IPS DF 6.9 (cell line): Measurements from ENCODE around the gene SYNJ1.
"Not testable (repeated sequence)": the region's sequence is repeated elsewhere in the genome, so short reads cannot be mapped to it uniquely, and the experiment has no call there.

Source experiments
- DNase-seq: peaks from one replicate; pipeline ENCODE4 v3.0.0-alpha.2; 2013; ENCODE audit warnings: low read depth, low spot score
- H3K27ac ChIP-seq: one replicate; pipeline ENCODE4 v1.5.1; 2013; ENCODE audit warnings: low read length, control low read depth
- H3K27me3 ChIP-seq: 2 replicates; pipeline ENCODE4 v1.6.1; 2013; ENCODE audit warnings: mild to moderate bottlenecking, low read length; ENCODE audit not compliant: control insufficient read depth, insufficient read depth
- H3K36me3 ChIP-seq: 2 replicates; pipeline ENCODE4 v1.6.1; 2013; ENCODE audit warnings: low read length; ENCODE audit not compliant: control insufficient read depth, insufficient read depth
- H3K4me1 ChIP-seq: 2 replicates; pipeline ENCODE4 v1.6.1; 2013; ENCODE audit warnings: low read length; ENCODE audit not compliant: control insufficient read depth, insufficient read depth
- H3K4me3 ChIP-seq: 2 replicates; pipeline ENCODE4 v1.5.1; 2013; ENCODE audit warnings: mild to moderate bottlenecking, low read length
- H3K9me3 ChIP-seq: 2 replicates; pipeline ENCODE4 v1.6.1; 2013; ENCODE audit warnings: low read length, inconsistent platforms; ENCODE audit not compliant: control insufficient read depth, insufficient read depth
- WGBS: extraction: QIAGEN DNeasy Blood & Tissue Kit; methylation state at CpG from one replicate; pipeline ENCODE4 v1.1.7; 2013; ENCODE audit warnings: mixed read lengths, missing lambda C conversion rate; ENCODE audit not compliant: insufficient read length, insufficient coverage; 5-methylcytosine and 5-hydroxymethylcytosine counted together

Gene SYNJ1

DNA sequence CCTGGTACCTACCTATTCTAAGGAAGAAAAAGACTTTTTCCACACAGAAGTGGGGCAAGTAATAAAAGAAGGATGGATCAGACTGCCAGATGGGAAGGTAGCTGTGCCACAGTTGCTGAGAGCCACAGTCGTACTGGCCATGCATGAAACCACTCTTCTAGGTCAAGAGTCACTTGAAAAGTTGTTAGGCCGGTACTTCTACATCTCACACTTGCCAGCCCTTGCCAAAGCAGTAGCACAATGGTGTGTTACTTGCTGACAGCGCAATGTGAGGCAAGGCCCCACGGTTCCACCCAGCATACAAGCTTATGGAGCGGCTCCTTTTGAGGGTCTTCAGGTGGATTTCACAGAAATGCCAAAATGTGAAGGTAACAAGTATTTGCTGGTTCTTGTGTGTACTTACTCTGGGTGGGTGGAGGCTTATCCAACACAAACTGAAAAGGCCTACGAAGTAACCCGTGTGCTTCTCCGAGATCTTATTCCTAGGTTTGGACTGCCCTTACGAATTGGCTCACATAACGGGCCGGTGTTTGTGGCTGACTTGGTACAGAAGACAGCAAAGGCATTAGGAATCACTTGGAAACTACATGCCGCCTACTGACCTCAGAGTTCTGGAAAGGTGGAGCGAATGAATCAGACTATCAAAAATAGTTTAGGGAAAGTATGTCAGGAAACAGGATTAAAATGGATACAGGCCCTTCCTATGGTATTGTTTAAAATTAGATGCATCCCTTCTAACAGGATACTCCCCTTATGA lies 66.6 kb downstream of the SYNJ1 start:
- WGBS, result no CpG with 5 or more reads among the region's 13 CpGs
- not testable (repeated sequence) for DNase-seq, H3K27ac ChIP-seq, H3K4me3 ChIP-seq, H3K4me1 ChIP-seq, H3K27me3 ChIP-seq, H3K9me3 ChIP-seq, H3K36me3 ChIP-seq

DNA sequence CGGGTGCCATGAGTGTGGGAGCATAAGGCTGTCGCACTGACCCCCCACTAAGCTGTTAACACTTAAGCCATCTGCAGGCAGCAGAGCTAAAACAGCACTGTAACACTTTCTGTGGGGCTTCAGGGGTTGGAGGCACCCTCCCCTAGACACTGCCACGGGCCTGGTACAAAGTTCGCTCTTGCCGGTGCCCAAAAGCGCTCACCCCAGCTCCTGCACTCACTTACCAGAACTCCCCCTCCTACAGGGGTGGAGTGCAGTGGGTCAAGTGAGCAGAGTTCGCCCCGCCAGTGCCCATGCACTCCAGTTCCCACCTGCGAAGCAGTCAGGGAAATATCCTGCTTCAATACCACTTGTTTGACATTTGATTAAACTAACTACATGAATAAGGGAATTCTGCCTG lies 69.3 kb downstream of the SYNJ1 start:
- Histone ChIP-seq H3K9me3 (no peaks in the 10 kb centered on the region), H3K27me3 (no peaks in the 10 kb centered on the region), H3K36me3 (no peaks in the 10 kb centered on the region), H3K27ac (no peak overlapping the region), H3K4me1 (no peaks in the 10 kb centered on the region), H3K4me3 (no peak overlapping the region)
- no CpG with 5 or more reads among the region's 9 CpGs for WGBS
- DNase-seq, result no peak

DNA sequence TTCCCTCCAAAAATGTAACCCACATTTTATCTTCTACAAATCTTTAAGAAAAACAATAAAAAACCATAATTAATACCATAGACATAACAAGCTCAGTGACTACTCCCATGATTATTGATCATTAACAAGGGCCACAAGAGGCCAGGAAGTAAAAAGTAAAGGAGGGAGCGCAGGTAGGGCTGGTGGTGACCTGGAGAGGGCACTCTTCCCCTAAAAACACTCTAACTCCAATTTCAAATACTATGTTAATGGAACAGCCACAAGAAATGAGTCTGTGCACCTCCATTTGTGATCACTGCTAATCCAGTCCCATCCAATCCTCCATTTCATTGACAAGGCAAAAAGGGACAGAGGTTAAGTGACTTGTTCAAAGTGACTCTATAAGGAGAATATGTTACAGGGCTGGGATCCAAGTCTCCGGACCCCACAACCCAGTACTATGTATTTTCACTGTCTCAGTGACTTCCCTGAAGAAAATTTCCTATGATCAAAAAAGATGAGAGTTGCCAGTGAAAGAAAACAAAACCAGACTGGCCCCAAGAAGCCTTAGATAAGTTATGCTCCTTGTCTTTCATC lies 74.4 kb downstream of the SYNJ1 start:
- H3K27ac ChIP-seq, result no peak overlapping the region
- no CpG with 5 or more reads among the region's 2 CpGs for WGBS
- no peaks in the 10 kb centered on the region for H3K36me3 ChIP-seq
- DNase-seq, result no peak
- no peaks in the 10 kb centered on the region for H3K9me3 ChIP-seq
- no peaks in the 10 kb centered on the region for H3K27me3 ChIP-seq
- H3K4me3 ChIP-seq, result no peak overlapping the region
- H3K4me1 ChIP-seq, result no peaks in the 10 kb centered on the region

DNA sequence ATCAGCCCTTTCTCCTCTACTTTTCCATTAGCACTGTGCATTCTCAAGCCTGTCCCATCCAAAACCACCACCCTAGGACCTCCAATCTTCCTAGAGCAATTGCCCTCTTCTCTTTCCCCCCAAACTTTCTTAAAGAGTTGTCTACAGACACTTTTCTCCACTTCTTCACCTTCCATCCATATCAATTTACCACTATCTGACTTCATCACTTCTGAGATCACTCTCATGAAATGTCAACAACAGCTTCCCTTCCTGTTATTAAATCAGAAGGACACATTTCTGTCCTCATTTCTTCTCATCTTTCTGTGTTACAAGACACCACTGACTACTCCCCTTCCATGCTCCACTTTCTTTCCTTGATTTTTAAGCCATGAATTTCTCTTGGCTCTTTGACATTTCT lies 79.6 kb downstream of the SYNJ1 start:
- Histone ChIP-seq H3K27me3 (no peaks in the 10 kb centered on the region), H3K27ac (no peak overlapping the region), H3K9me3 (no peaks in the 10 kb centered on the region), H3K4me3 (no peak overlapping the region), H3K36me3 (no peaks in the 10 kb centered on the region), H3K4me1 (no peaks in the 10 kb centered on the region; the same call in 1 of the 2 replicates)
- no peak for DNase-seq

DNA sequence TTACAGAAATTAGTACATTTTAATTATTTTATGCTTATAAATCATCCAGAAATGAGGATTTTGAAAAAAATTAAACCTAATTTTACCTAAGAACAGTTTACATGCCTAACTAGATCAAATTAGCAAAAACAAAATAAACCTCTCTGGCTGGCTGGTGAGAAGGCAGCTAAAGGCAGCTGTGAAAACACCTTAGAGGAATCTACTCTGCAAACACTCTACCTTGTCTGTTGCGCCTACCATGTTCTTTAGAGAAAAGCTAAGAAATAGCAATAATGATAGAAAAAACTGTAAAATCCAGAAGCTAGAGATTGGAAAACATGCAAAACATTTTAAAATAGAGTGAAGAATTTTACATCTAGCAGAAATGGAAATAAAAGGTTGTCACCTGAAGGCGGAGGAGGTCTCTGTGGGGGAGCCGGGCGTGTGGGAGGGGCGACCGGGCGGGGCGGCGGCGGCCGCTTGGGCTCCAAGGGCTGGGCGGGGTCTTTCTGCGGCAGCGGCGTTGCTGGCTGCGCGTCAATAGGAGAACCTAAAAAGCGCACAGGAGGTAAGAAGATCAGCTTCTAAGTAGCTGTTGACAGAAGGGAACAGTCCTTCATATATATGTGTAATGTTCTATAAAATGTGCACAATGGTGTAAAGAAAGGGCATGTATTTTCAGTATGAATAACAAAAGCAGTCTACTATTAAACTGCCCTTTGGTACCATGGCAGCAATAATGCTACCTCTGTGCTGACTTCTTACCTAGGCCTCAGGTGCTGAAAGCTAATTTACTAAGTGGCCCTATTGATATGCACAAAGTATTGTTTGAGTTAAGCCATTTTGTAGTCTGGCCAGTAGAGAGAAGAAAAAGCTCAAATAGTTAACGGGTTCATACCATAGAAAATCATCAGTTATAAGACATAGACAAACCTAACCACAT lies 82.3 kb downstream of the SYNJ1 start:
- WGBS, result no CpG with 5 or more reads among the region's 19 CpGs
- DNase-seq, result no peak
- no peak overlapping the region for H3K27ac ChIP-seq
- H3K4me1 ChIP-seq, result no peaks in the 10 kb centered on the region; the same call in 1 of the 2 replicates
- H3K9me3 ChIP-seq, result no peaks in the 10 kb centered on the region
- no peaks in the 10 kb centered on the region for H3K36me3 ChIP-seq
- H3K27me3 ChIP-seq, result no peaks in the 10 kb centered on the region
- no peak overlapping the region; the same call in 1 of the 2 replicates for H3K4me3 ChIP-seq

DNA sequence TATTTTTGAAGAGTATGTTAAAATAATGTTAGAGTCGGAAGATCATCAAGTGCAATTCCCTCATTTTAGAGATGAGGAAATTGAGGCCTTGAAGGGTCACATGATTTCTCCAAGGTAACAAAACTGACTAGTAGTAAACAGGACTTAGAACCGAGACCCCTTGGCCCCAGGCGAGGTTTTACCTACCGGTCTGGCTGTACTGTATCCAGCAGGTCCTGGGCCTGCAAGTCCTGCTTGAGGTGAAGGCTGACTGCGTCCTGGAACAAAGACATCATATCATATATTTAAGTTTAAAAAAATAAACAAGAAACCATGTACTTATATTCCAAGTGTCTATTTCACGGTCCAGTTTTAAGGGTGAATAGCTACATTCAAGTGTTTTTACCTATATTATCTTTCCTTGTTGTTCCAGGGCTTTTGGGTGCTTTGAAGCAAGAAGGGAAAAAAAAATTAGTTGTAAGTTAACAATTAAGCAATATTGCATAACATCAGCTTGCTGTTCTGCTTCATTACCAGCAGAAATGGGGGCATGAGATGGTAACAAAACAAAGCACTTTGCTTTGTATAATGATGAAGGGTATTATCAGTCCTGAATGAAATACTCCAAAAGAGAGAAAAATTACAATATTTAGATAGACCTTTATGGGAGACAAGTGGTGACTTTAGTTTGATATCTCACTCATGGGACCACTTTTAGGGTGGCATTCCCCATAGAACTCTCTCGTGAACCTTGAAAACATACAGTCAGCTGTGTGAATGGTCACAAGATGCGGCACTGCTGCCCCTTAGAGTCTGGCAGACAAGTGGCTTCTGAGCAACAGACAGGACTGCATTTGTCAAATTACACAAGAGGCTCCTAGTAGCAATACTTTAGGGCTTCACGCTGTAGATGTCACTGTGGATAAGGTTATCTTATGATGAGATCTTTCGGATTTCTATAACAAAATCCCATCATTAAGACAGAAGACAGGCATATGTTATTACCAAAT lies 85.8 kb downstream of the SYNJ1 start:
- H3K4me3 ChIP-seq, result no peak overlapping the region
- H3K27me3 ChIP-seq, result no peaks in the 10 kb centered on the region
- H3K27ac ChIP-seq, result no peak overlapping the region
- DNase-seq, result no peak
- H3K9me3 ChIP-seq, result no peaks in the 10 kb centered on the region
- WGBS, result 100% methylated on average over 1 of the region's 10 CpGs
- H3K4me1 ChIP-seq, result no peaks in the 10 kb centered on the region; the same call in 1 of the 2 replicates
- no peaks in the 10 kb centered on the region for H3K36me3 ChIP-seq

DNA sequence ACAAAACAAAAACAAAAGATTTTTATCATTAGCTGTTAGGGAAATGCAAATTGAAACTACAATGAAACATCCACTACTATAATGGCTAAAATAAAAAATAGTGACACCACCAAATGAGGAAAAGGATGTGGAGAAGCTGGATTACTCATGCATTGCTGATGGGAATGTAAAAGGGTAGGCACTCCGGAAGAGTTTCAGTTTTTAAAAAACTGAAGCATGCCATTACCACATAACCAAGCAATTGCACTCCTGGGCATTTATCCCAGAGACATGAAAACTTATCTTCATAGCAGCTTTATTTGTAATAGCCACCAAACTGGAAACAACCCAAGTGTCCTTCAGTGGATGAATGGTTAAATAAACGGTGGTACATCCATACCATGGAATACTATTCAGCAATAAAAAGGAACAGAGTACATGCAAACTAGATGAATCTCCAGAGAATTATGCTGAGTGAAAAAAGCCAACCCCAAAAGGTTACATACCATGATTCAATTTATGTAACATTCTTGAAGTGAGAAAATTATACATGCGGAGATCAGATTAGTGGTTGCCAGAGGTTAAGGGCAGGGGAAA lies 101.1 kb downstream of the SYNJ1 start:
- Histone ChIP-seq H3K27ac (no peak overlapping the region), H3K9me3 (no peaks in the 10 kb centered on the region), H3K4me1 (no peaks in the 10 kb centered on the region), H3K36me3 (no peaks in the 10 kb centered on the region), H3K4me3 (no peak overlapping the region), H3K27me3 (no peaks in the 10 kb centered on the region)
- DNase-seq, result no peak
- WGBS, result no CpG with 5 or more reads among the region's 3 CpGs

DNA sequence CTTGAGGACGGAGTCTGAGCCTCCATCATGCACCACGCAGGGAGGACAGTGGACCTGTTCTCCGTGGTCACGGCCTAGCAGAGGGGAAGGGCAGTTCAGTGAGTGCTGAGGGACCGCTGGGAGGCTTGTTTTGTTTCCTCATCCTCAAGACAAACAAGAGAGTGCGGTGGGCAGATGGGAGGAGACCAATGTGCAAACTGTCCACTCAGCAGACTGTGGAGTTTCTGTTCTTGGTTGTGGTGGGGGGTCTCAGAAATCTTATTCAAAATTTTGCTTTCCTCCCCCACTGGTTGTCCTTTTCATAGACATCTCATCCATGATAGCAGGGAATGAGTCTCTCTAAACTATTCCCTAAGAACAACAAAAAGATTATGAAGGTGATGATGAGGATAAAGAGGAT lies 109.6 kb downstream of the SYNJ1 start:
- WGBS, result no CpG with 5 or more reads among the region's 6 CpGs
- not testable (repeated sequence) for H3K9me3 ChIP-seq, H3K4me3 ChIP-seq, H3K36me3 ChIP-seq, H3K27me3 ChIP-seq, H3K4me1 ChIP-seq, DNase-seq, H3K27ac ChIP-seq

DNA sequence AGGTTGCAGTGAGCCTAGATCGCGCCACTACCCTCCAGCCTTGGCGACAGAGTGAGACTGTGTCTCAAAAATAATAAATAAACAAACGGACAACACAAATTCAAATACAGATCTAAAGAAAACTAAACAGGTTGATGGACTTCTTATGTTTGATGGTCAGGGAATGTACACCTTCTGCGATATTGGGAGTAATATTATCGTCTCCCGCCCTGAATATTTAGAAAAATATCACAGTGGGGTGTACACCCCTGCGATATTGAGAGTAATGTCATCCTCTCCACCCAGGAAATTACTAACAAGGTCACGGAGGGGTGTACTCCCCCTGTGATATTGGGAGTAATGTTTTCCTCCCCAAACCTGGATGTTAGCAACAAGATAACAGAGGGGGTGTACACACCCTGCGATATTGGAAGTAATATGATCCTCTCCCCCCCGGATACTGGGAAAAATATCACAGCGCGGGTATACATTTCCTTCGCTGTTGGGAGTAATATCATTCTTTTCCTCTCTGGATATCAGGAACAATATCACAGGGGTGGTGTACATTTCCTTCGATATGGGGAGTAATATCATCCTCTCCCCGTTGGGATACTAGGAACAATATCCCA lies 114.3 kb downstream of the SYNJ1 start:
- WGBS, result no CpG with 5 or more reads among the region's 16 CpGs
- no peaks in the 10 kb centered on the region for H3K4me1 ChIP-seq
- no peaks in the 10 kb centered on the region for H3K27me3 ChIP-seq
- H3K27ac ChIP-seq, result no peak overlapping the region
- DNase-seq, result no peak
- H3K4me3 ChIP-seq, result no peak overlapping the region; the same call in 1 of the 2 replicates
- H3K9me3 ChIP-seq, result no peaks in the 10 kb centered on the region
- H3K36me3 ChIP-seq, result no peaks in the 10 kb centered on the region
